Fibroblast of the aortic adventitia (primary cell): ENCODE data around the gene FAM184A. TPM values are rescaled to one million over a fixed set of nuclear protein-coding genes. Genes with fewer than 3 reads are reported as not detected.

ENCODE experiments used
- DNase-seq: peaks from one replicate; pipeline ENCODE4 v3.0.0-alpha.2; 2010; ENCODE audit warnings: low read depth
- H3K4me3 ChIP-seq: 2 replicates; pipeline ENCODE4 v1.5.1; 2011; ENCODE audit warnings: low read depth, mild to moderate bottlenecking, control low read depth, low read length, moderate library complexity
- total RNA-seq: library from RNA; depleted of rRNA; stranded (reverse); fragments of >200 nt; gene quantifications from 2 replicates; pipeline ENCODE4 v1.2.3, GENCODE V29; 2012; ENCODE audit warnings: low replicate concordance
- TF ChIP-seq, protein P1 (sequence below): IDR thresholded peaks from 2 replicates; pipeline ENCODE4 v1.5.1; 2011; ENCODE audit warnings: mild to moderate bottlenecking, low read length, control low read depth, inconsistent platforms; ENCODE audit not compliant: insufficient read depth

FAM184A gene, protein sequence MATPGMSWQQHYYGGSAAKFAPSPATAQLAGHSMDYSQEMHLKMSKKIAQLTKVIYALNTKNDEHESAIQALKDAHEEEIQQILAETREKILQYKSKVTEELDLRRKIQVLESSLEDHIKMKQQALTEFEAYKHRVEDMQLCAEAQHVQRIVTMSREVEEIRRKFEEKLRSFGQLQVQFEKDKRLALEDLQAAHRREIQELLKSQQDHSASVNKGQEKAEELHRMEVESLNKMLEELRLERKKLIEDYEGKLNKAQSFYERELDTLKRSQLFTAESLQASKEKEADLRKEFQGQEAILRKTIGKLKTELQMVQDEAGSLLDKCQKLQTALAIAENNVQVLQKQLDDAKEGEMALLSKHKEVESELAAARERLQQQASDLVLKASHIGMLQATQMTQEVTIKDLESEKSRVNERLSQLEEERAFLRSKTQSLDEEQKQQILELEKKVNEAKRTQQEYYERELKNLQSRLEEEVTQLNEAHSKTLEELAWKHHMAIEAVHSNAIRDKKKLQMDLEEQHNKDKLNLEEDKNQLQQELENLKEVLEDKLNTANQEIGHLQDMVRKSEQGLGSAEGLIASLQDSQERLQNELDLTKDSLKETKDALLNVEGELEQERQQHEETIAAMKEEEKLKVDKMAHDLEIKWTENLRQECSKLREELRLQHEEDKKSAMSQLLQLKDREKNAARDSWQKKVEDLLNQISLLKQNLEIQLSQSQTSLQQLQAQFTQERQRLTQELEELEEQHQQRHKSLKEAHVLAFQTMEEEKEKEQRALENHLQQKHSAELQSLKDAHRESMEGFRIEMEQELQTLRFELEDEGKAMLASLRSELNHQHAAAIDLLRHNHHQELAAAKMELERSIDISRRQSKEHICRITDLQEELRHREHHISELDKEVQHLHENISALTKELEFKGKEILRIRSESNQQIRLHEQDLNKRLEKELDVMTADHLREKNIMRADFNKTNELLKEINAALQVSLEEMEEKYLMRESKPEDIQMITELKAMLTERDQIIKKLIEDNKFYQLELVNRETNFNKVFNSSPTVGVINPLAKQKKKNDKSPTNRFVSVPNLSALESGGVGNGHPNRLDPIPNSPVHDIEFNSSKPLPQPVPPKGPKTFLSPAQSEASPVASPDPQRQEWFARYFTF
- 0.74 and 1.9 TPM in 2 replicates for total RNA-seq

GRCh38 chr6:119078376-119079282, at the start of gene FAM184A:
TSS of gene FAM184A (minus strand) at chr6:119078664. CDS start at chr6:119078299, 365 bp downstream.
- H3K4me3 ChIP-seq: peak within 1 kb of the TSS; percentile 68
- TF ChIP-seq, protein P1, sequence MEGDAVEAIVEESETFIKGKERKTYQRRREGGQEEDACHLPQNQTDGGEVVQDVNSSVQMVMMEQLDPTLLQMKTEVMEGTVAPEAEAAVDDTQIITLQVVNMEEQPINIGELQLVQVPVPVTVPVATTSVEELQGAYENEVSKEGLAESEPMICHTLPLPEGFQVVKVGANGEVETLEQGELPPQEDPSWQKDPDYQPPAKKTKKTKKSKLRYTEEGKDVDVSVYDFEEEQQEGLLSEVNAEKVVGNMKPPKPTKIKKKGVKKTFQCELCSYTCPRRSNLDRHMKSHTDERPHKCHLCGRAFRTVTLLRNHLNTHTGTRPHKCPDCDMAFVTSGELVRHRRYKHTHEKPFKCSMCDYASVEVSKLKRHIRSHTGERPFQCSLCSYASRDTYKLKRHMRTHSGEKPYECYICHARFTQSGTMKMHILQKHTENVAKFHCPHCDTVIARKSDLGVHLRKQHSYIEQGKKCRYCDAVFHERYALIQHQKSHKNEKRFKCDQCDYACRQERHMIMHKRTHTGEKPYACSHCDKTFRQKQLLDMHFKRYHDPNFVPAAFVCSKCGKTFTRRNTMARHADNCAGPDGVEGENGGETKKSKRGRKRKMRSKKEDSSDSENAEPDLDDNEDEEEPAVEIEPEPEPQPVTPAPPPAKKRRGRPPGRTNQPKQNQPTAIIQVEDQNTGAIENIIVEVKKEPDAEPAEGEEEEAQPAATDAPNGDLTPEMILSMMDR: peak; percentile 23
- peak; percentile 42 for DNase-seq

DNA sequence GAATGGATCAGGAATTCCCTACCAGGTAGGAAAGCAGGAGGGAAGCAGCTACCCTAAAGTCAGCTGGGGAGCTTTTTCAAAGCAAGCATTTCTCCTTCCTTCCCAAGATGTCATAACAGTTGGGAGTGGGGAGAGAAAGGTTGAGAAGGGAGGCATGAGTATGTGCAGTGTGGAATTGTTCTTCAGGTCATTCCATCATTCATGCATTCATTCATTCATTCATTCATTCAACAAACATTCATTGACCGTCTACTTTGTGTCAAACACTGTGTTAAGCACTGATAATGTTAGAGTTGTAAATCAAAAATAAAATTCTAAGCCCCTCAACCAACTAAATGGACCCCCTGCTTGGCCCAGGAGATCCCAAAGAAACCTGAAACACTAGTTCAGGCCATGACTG, 49.2 kb upstream of the FAM184A start:
- TF ChIP-seq, protein P1: no peak
- no peak for DNase-seq
- H3K4me3 ChIP-seq: no peak overlapping the region

GRCh38 chr6:119126826-119127225, 48.4 kb upstream of the FAM184A start:
- H3K4me3 ChIP-seq: no peak overlapping the region
- DNase-seq: no peak
- TF ChIP-seq, protein P1: no peak

GRCh38 chr6:119126140-119126539, 47.7 kb upstream of the FAM184A start:
- H3K4me3 ChIP-seq: no peak overlapping the region
- TF ChIP-seq, protein P1: no peak
- no peak for DNase-seq

DNA sequence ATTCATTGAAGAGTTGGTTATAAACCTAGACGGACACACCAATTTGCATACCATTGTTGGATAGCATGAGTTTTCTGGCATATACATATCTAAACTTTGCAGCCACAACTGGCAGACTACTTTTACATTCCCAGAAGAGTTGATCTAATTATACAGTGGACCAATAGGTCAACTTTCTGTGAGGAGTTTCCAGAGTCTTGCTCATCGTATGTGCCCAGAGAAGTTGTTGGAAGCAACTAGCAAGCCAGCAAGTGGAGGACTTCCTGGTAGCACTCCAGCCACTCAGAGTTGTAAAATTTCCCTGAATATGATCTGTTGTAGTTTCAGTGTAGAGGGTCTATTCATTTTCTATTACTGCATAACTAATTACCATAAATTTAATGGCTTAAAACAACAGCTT, 47.1 kb upstream of the FAM184A start:
- TF ChIP-seq, protein P1: no peak
- H3K4me3 ChIP-seq: no peak overlapping the region
- DNase-seq: peak; percentile 43
